ENCODE data around the gene BPGM.

Gene BPGM

GRCh38 chr7:134612197-134612596 is 34.5 kb upstream of the BPGM start:
- H4K20me1 ChIP-seq (ENCODE audit: insufficient read depth, low read length), result no peaks in the 10 kb centered on the region
- TF ChIP-seq CTCF (IDR thresholded peaks at IDR 0.05; ENCODE audit: borderline replicate concordance, extremely low read depth, low read length, poor library complexity, severe bottlenecking) (peak; percentile 21), EZH2 (IDR thresholded peaks at IDR 0.05; ENCODE audit: borderline replicate concordance, low read depth, low read length, severe bottlenecking) (no peak)
- no peak for DNase-seq

GRCh38 chr7:134613623-134614347 is 32.9 kb upstream of the BPGM start:
- no peak overlapping the region for H2AFZ ChIP-seq (ENCODE audit: low read depth, low read length)
- no peak overlapping the region for H3K4me2 ChIP-seq (ENCODE audit: insufficient read depth, low read length)
- no peak for TF ChIP-seq EZH2 (IDR thresholded peaks at IDR 0.05; ENCODE audit: borderline replicate concordance, low read depth, low read length, severe bottlenecking)
- no peak for TF ChIP-seq CTCF (IDR thresholded peaks at IDR 0.05; ENCODE audit: borderline replicate concordance, extremely low read depth, low read length, poor library complexity, severe bottlenecking)
- no peaks in the 10 kb centered on the region for H3K4me1 ChIP-seq (ENCODE audit: insufficient read depth, low read length)
- H3K27me3 ChIP-seq (ENCODE audit: insufficient read depth, low read length, poor library complexity), result peaks cover 4% of the 10 kb centered on the region
- no peaks in the 10 kb centered on the region for H3K9me3 ChIP-seq (ENCODE audit: insufficient read depth, low read length, severe bottlenecking)
- DNase-seq (no peak), ATAC-seq (ENCODE audit: insufficient read depth, low read depth) (no peak)
- no peak overlapping the region for H3K27ac ChIP-seq (ENCODE audit: low read length)
- H3K36me3 ChIP-seq (ENCODE audit: insufficient read depth, low read length), result no peaks in the 10 kb centered on the region
- H3K79me2 ChIP-seq (ENCODE audit: insufficient read depth, low read length), result no peaks in the 10 kb centered on the region
- no peak overlapping the region for H3K4me3 ChIP-seq (ENCODE audit: low read depth in 1 of 2, low read length in 2 of 2)
- H3K9ac ChIP-seq (ENCODE audit: low read depth, low read length), result no peak overlapping the region
- H4K20me1 ChIP-seq (ENCODE audit: insufficient read depth, low read length), result no peaks in the 10 kb centered on the region

More at GRCh38 chr7:134612197-134612596, 34.5 kb upstream of the BPGM start:
- Histone ChIP-seq H3K4me2 (ENCODE audit: insufficient read depth, low read length) (no peak overlapping the region), H3K36me3 (ENCODE audit: insufficient read depth, low read length) (no peaks in the 10 kb centered on the region), H2AFZ (ENCODE audit: low read depth, low read length) (no peak overlapping the region), H3K79me2 (ENCODE audit: insufficient read depth, low read length) (no peaks in the 10 kb centered on the region), H3K9me3 (ENCODE audit: insufficient read depth, low read length, severe bottlenecking) (no peaks in the 10 kb centered on the region), H3K9ac (ENCODE audit: low read depth, low read length) (no peak overlapping the region), H3K4me1 (ENCODE audit: insufficient read depth, low read length) (no peaks in the 10 kb centered on the region), H3K27ac (ENCODE audit: low read length) (no peak overlapping the region), H3K27me3 (ENCODE audit: insufficient read depth, low read length, poor library complexity) (peaks cover 4% of the 10 kb centered on the region), H3K4me3 (ENCODE audit: low read depth in 1 of 2, low read length in 2 of 2) (no peak overlapping the region)
- no peak for ATAC-seq (ENCODE audit: insufficient read depth, low read depth)

GRCh38 chr7:134616611-134617010 is 30.0 kb upstream of the BPGM start:
- no peak overlapping the region for H3K27ac ChIP-seq (ENCODE audit: low read length)
- no peaks in the 10 kb centered on the region for H4K20me1 ChIP-seq (ENCODE audit: insufficient read depth, low read length)
- TF ChIP-seq CTCF (IDR thresholded peaks at IDR 0.05; ENCODE audit: borderline replicate concordance, extremely low read depth, low read length, poor library complexity, severe bottlenecking) (no peak), EZH2 (IDR thresholded peaks at IDR 0.05; ENCODE audit: borderline replicate concordance, low read depth, low read length, severe bottlenecking) (no peak)
- no peak overlapping the region for H2AFZ ChIP-seq (ENCODE audit: low read depth, low read length)
- H3K9ac ChIP-seq (ENCODE audit: low read depth, low read length), result no peak overlapping the region
- H3K79me2 ChIP-seq (ENCODE audit: insufficient read depth, low read length), result no peaks in the 10 kb centered on the region
- no peaks in the 10 kb centered on the region for H3K36me3 ChIP-seq (ENCODE audit: insufficient read depth, low read length)
- H3K4me2 ChIP-seq (ENCODE audit: insufficient read depth, low read length), result no peak overlapping the region
- no peak for DNase-seq
- no peak for ATAC-seq (ENCODE audit: insufficient read depth, low read depth)
- no peak overlapping the region for H3K4me3 ChIP-seq (ENCODE audit: low read depth in 1 of 2, low read length in 2 of 2)
- H3K27me3 ChIP-seq (ENCODE audit: insufficient read depth, low read length, poor library complexity), result no peaks in the 10 kb centered on the region
- no peaks in the 10 kb centered on the region for H3K4me1 ChIP-seq (ENCODE audit: insufficient read depth, low read length)
- H3K9me3 ChIP-seq (ENCODE audit: insufficient read depth, low read length, severe bottlenecking), result no peaks in the 10 kb centered on the region
